ELR (cell line): ENCODE measurements around the gene GPNMB.
"Not testable (repeated sequence)": the region's sequence is repeated elsewhere in the genome, so short reads cannot be mapped to it uniquely, and the experiment has no call there.

Source experiments
- DNase-seq: peaks from one replicate; pipeline ENCODE4 v3.0.0-alpha.2; 2015; ENCODE audit warnings: low read depth

Gene GPNMB

DNA sequence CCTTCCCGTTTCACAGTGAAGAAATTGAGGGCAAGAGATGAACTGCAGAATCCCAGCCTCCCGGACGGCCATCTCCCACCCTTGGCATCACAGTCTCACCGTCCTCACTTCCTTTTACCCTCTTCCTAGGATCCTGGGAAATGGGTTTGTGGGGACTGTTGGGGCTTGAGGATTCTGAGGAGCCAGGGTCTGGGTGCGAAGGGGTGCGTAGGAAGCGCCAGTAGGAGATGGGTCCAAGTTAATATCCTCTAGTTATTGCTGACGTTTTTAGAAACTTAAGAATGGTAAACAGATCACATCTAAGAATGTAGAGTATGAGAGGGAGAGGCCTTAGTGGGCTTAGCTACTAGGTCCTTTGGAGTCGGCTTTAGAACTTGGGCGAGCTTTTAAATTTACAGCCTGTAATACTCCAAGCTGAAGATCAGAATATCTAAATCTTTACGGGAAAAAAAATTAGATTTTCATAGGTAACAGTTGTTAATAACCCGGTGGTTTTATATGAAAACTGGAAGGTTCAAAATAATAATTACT is 53.3 kb downstream of the GPNMB start:
- peak; percentile 43 for DNase-seq

DNA sequence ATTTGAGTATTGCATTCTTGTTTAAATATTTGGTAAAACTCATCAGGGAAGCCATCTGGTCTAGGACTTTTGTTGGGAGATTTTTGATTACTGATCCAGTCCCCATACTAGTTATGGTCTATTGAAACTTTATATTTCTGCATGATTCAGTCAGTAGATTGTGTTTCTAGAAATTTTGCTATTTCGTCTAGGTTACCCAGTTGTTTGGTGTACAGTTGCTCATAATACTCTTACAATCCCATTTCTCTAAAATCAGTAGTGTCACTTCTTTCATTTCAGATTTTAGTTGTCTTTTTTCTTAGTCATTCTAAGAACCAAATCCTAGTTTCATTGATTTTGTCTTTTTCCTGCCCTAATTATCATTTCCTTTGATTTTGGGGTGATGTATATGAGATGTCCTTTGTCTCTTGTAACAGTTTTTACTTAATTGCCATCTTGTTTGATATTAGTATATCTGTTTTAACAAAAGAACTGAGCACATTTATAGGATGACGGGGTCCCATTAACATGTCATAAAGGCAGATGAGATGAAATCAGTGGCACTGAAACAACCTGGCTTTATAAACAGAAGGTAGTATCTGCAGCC is 60.5 kb downstream of the GPNMB start:
- no peak for DNase-seq

DNA sequence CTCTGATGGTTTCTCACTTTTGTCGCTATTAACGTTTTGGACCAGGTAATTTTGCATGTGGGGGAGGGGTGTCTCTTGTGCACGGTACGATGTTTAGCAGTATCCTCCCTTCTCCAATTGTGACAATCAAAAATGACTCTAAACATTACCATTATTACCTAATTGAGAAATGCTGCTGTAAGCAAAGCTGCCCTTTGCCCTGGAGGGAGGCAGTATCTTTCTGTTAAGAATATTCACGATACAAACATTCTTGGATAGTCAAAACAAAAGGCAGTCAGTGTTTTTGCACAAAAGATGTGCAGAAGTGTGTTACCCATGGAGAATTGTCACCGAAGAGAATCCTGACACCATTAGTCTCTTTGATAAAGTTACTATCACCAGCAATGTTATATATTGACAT is 62.2 kb downstream of the GPNMB start:
- DNase-seq, result no peak

DNA sequence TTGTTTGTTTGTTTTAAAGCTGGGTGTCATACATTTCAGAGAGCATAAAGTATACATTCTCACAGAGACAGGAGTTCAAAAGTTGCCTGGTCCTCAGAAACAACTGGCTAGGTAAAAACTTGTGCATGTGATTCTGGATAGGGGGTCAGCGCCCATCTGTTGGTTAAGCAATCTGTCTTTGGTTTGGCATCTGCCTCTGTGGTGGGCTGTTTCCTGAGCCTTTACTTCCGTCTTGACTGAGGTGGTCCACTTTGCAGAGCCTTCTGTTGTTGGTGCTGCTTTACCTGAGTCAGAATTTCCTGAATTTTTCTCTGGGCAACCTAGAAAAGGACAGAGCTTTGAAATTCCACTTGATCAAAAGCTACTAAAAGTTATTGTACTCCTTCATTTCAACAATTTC is 65.6 kb downstream of the GPNMB start:
- not testable (repeated sequence) for DNase-seq

DNA sequence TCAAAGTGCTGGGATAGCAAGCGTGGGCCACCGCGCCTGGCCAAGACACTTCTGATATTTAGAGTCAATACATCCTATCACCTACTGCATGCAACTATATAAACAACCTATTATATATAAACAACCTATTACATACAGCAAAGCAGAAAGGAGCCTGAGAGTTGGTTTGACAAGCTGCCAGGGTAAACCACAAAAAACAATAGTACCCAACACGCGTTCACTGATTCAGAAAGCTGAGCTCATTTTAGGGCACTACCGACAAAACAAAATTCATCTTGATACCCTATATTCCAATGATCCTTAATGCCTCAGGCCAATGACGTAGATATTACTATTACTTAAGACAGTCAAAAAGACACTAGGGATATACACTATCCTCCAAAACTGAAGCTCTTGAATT is 68.8 kb downstream of the GPNMB start:
- no peak for DNase-seq
